ENCODE measurements around the gene ZNF254.

ZNF254 gene

GRCh38 chr19:24062190-24062589 is 24.8 kb upstream of the ZNF254 start:
- DNase-seq (ENCODE audit: extremely low read depth, low read depth): no peak
- TF ChIP-seq, protein P1, sequence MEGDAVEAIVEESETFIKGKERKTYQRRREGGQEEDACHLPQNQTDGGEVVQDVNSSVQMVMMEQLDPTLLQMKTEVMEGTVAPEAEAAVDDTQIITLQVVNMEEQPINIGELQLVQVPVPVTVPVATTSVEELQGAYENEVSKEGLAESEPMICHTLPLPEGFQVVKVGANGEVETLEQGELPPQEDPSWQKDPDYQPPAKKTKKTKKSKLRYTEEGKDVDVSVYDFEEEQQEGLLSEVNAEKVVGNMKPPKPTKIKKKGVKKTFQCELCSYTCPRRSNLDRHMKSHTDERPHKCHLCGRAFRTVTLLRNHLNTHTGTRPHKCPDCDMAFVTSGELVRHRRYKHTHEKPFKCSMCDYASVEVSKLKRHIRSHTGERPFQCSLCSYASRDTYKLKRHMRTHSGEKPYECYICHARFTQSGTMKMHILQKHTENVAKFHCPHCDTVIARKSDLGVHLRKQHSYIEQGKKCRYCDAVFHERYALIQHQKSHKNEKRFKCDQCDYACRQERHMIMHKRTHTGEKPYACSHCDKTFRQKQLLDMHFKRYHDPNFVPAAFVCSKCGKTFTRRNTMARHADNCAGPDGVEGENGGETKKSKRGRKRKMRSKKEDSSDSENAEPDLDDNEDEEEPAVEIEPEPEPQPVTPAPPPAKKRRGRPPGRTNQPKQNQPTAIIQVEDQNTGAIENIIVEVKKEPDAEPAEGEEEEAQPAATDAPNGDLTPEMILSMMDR (IDR thresholded peaks at IDR 0.05; ENCODE audit: low read depth, low read length): no peak

GRCh38 chr19:24063295-24063694 is 23.7 kb upstream of the ZNF254 start:
- TF ChIP-seq, protein P1 (IDR thresholded peaks at IDR 0.05; ENCODE audit: low read depth, low read length): no peak
- no peak for DNase-seq (ENCODE audit: extremely low read depth, low read depth)

DNA sequence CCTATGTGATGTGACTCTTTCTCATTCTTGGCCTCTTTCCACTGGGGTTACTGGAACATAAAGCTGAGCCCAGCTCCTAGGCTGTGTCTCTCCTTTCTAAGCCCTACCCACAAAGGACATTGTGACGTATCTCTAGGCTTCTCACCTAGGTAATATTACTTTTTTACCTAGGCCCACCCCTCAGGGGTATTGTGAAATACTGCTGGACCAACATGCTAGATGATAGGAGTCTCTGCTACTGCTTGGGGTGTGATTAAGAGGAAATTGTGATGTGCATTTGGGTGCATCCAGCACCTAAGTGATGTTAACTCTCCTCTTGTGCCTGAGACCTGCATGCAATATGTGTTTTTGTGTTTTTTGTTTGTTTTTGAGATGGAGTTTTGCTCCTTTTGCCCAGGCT is 22.8 kb upstream of the ZNF254 start:
- TF ChIP-seq, protein P1 (IDR thresholded peaks at IDR 0.05; ENCODE audit: low read depth, low read length): no peak
- no peak for DNase-seq (ENCODE audit: extremely low read depth, low read depth)

GRCh38 chr19:24065243-24065642 is 21.7 kb upstream of the ZNF254 start:
- no peak for DNase-seq (ENCODE audit: extremely low read depth, low read depth)
- TF ChIP-seq, protein P1 (IDR thresholded peaks at IDR 0.05; ENCODE audit: low read depth, low read length): no peak

GRCh38 chr19:24065865-24066604 is 21.0 kb upstream of the ZNF254 start:
- TF ChIP-seq, protein P1 (IDR thresholded peaks at IDR 0.05; ENCODE audit: low read depth, low read length): no peak
- DNase-seq (ENCODE audit: extremely low read depth, low read depth): no peak

DNA sequence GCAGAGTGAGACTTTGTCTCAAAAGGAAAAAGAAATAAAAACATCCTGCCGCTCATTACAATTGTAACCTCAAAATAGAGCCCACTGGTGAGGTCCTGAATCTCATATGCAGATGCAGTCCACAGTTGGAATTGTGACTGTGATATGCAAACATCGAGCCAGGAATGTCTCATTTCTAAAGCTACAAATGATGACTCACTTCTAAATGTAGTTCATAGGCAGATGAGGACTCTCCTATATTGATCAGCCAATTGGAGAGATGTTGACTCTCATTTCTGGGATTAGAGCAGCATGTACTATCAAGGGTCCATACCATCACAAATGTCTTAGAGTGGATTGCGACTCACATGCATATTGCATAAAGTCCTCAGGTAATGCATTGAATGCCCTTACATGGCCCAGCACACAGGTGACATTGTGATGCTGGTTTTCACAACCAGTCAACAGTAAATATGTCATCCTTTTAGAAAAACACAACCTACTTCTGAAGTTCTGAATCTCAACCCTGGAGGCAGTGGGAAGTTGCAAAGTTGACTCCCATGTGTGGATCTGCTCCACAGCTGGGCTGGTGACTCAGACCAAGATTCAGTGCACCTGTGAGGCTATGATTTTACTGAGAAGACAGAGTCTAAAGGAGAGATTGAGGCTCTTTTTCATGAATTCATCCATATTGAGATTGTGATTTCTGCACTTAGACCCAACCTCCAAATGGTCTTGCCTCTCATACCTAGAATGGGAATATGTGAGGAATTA is 16.9 kb upstream of the ZNF254 start:
- TF ChIP-seq, protein P1 (IDR thresholded peaks at IDR 0.05; ENCODE audit: low read depth, low read length): no peak
- DNase-seq (ENCODE audit: extremely low read depth, low read depth): no peak

- DNase-seq (ENCODE audit: extremely low read depth, low read depth): no peak
Measured at GRCh38 chr19:24071078-24071477, 15.9 kb upstream of the ZNF254 start.

More at GRCh38 chr19:24071078-24071477, 15.9 kb upstream of the ZNF254 start:
- TF ChIP-seq, protein P1 (IDR thresholded peaks at IDR 0.05; ENCODE audit: low read depth, low read length): no peak

Measured in AG09319 (cell line).